HepG2 (cell line): ENCODE results near the gene FIS1. TPM values are rescaled to one million over a fixed set of nuclear protein-coding genes. Genes with fewer than 3 reads are reported as not detected.

ENCODE experiments used
- DMAP1 ChIP-seq: IDR thresholded peaks from 2 replicates; pipeline ENCODE4 v1.6.1; 2016
- MAZ ChIP-seq, 2 experiments: sonication (generic) in 1 of 2; formaldehyde crosslinking in 1 of 2; IDR thresholded peaks; 2 replicates each; pipeline versions ENCODE4 v1.5.0 to v1.6.1; 2012 to 2020; ENCODE audit warnings: low read depth in 2 of 2, mild to moderate bottlenecking in 2 of 2, borderline replicate concordance in 1 of 2, improper control_type of control experiment in 1 of 2, low read length in 1 of 2, missing genetic modification reagents in 1 of 2, moderate library complexity in 1 of 2
- MXI1 ChIP-seq: IDR thresholded peaks from 3 replicates; pipeline ENCODE4 v1.6.1; 2012; ENCODE audit warnings: low read depth, low read length, inconsistent platforms, borderline replicate concordance
- NBN ChIP-seq: fragments of 450-650 bp; conservative IDR thresholded peaks from 2 replicates; pipeline ENCODE4 v1.6.1; 2017
- NCOR1 ChIP-seq: fragments of 200-600 bp; sonication (generic); IDR thresholded peaks from 2 replicates; pipeline ENCODE4 v1.7.0; 2017; ENCODE audit warnings: antibody characterized with exemption, low read length, borderline replicate concordance
- RARA ChIP-seq: IDR thresholded peaks from 2 replicates; pipeline ENCODE4 v1.6.1; 2016; ENCODE audit warnings: missing genetic modification reagents, missing compliant biosample characterization
- ZFP41 ChIP-seq: sonication (generic); formaldehyde crosslinking; IDR thresholded peaks from 2 replicates; pipeline ENCODE4 v1.4.0; 2020; ENCODE audit warnings: mild to moderate bottlenecking, missing genetic modification reagents, borderline replicate concordance
- ZNF407 ChIP-seq: sonication (generic); formaldehyde crosslinking; IDR thresholded peaks from one replicate; pipeline ENCODE4 v1.5.1; 2020; ENCODE audit warnings: mild to moderate bottlenecking, missing genetic modification reagents; ENCODE audit errors: not compliant biosample characterization
- ZNF503 ChIP-seq: sonication (generic); formaldehyde crosslinking; IDR thresholded peaks from 2 replicates; pipeline ENCODE4 v1.4.0; 2020; ENCODE audit warnings: missing genetic modification reagents
- polyA plus RNA-seq, 8 experiments: library from polyadenylated mRNA; depleted of rRNA in 3 of 8; stranded (reverse) in 7 of 8; unstranded in 1 of 8; fragments of >200 nt; fragmentation: Illumina TruSeq in 4 of 8; extraction: Trizol in 4 of 8; gene quantifications; 2 replicates each; pipeline versions ENCODE4 v1.2.1 to v1.2.3, GENCODE V29; 2011 to 2016; ENCODE audit warnings: low read depth in 4 of 8, missing spikeins in 1 of 8, mixed read lengths in 1 of 8; ENCODE audit not compliant: insufficient read depth in 1 of 8
- total RNA-seq, 5 experiments: library from RNA; depleted of rRNA; stranded (reverse); fragments of >200 nt; fragmentation: Illumina TruSeq; extraction: Trizol; gene quantifications; 2 replicates each; pipeline ENCODE4 v1.2.3, GENCODE V29; 2016; ENCODE audit warnings: low read depth in 1 of 5
- TF ChIP-seq, protein P1 (sequence below): sonication (generic); formaldehyde crosslinking; IDR thresholded peaks from 2 replicates; pipeline ENCODE4 v1.5.1; 2020; ENCODE audit warnings: mild to moderate bottlenecking, missing genetic modification reagents, moderate library complexity
- TF ChIP-seq, protein P2 (sequence below): sonication (generic); formaldehyde crosslinking; IDR thresholded peaks from 2 replicates; pipeline ENCODE4 v1.4.0; 2020; ENCODE audit warnings: mild to moderate bottlenecking, missing genetic modification reagents

FIS1 gene
- total and polyA plus RNA-seq, 2 of the 13 experiments (the other 11 are each of a cell fraction or from before 2014, with no cell fraction given) = 97.5 to 101 TPM

DNA sequence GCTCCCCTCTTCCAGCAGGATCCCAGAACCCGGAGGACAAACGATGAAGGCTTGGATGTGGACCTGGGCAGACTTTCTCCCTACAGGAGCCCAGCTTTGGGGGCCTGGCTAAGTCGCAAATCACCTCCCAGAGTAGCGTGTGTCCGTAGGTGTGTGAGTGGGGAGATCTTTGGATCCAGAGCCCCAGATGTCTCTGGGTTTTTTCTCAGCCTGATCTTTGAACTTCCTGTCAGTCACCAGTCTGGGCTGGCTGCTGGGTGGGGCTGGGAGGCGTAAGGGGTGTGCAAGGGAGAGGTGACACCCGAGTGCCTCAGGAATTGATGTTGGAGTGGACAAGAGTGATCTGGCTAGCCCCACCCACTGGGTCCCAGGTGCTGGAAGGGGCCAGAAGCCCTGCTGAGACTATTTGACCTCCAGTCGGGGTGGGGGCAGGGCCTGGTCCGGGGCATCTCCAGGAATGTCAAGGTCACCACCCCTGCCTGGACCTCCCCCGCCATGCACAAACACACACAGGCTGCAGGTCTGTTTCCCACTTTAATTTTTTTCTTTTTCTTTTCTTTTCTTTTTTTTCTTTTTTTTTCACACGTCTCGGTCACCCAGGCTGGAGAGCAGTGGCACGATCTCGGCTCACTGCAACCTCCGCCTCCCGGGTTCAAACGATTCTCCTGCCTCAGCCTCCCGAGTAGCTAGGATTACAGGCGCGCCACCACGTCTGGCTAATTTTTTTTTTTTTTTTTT is 43.9 kb downstream of the FIS1 start, which contains the start of gene MOGAT3 (continued):
- TF ChIP-seq ZNF407 (CRISPR knock-in tag) (no peak), NBN (no peak), DMAP1 (CRISPR knock-in tag) (peak; percentile 84; the same call in 1 of the 2 replicates), MXI1 (peak; percentile 60; the same call in 1 of the 3 replicates), RARA (CRISPR knock-in tag) (peak; percentile 95), MAZ (IDR thresholded peaks at IDR 0.05; ENCODE audit: borderline replicate concordance, low read depth, low read length) (peak; percentile 86), MAZ (CRISPR knock-in tag; IDR thresholded peaks at IDR 0.05; ENCODE audit: low read depth) (peak; percentile 71), NCOR1 (peak; percentile 90; the same call in 1 of the 2 replicates), ZFP41 (CRISPR knock-in tag) (no peak), ZNF503 (CRISPR knock-in tag) (peak; percentile 87; the same call in 1 of the 2 replicates)
- TF ChIP-seq, protein P1, sequence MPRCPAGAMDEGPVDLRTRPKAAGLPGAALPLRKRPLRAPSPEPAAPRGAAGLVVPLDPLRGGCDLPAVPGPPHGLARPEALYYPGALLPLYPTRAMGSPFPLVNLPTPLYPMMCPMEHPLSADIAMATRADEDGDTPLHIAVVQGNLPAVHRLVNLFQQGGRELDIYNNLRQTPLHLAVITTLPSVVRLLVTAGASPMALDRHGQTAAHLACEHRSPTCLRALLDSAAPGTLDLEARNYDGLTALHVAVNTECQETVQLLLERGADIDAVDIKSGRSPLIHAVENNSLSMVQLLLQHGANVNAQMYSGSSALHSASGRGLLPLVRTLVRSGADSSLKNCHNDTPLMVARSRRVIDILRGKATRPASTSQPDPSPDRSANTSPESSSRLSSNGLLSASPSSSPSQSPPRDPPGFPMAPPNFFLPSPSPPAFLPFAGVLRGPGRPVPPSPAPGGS (CRISPR knock-in tag) = 0 out of 2 replicates have a peak, but pooled peaks have one; percentile 33
- TF ChIP-seq, protein P2, sequence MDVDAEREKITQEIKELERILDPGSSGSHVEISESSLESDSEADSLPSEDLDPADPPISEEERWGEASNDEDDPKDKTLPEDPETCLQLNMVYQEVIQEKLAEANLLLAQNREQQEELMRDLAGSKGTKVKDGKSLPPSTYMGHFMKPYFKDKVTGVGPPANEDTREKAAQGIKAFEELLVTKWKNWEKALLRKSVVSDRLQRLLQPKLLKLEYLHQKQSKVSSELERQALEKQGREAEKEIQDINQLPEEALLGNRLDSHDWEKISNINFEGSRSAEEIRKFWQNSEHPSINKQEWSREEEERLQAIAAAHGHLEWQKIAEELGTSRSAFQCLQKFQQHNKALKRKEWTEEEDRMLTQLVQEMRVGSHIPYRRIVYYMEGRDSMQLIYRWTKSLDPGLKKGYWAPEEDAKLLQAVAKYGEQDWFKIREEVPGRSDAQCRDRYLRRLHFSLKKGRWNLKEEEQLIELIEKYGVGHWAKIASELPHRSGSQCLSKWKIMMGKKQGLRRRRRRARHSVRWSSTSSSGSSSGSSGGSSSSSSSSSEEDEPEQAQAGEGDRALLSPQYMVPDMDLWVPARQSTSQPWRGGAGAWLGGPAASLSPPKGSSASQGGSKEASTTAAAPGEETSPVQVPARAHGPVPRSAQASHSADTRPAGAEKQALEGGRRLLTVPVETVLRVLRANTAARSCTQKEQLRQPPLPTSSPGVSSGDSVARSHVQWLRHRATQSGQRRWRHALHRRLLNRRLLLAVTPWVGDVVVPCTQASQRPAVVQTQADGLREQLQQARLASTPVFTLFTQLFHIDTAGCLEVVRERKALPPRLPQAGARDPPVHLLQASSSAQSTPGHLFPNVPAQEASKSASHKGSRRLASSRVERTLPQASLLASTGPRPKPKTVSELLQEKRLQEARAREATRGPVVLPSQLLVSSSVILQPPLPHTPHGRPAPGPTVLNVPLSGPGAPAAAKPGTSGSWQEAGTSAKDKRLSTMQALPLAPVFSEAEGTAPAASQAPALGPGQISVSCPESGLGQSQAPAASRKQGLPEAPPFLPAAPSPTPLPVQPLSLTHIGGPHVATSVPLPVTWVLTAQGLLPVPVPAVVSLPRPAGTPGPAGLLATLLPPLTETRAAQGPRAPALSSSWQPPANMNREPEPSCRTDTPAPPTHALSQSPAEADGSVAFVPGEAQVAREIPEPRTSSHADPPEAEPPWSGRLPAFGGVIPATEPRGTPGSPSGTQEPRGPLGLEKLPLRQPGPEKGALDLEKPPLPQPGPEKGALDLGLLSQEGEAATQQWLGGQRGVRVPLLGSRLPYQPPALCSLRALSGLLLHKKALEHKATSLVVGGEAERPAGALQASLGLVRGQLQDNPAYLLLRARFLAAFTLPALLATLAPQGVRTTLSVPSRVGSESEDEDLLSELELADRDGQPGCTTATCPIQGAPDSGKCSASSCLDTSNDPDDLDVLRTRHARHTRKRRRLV (CRISPR knock-in tag) = no peak
